Right lung (tissue), 5 donors: ENCODE data around the gene MPRIP. TPM values are rescaled to one million over a fixed set of nuclear protein-coding genes. Genes with fewer than 3 reads are reported as not detected.

ENCODE experiments used
- DNase-seq, 2 donors: peaks; one replicate each; pipeline ENCODE4 v3.0.0-alpha.2; 2013
- polyA plus RNA-seq, 5 donors: library from polyadenylated mRNA; unstranded; fragments of 120-200 nt; gene quantifications; one replicate each; pipeline versions ENCODE4 v1.2.1 to v1.2.3, GENCODE V29; 2013; ENCODE audit warnings: inconsistent platforms in 1 of 5, low replicate concordance in 1 of 5; ENCODE audit not compliant: insufficient read length in 5 of 5, insufficient read depth in 1 of 5

Gene MPRIP
- polyA plus RNA-seq, 5 donors = 190 to 262 (median 239) TPM

- no peak for DNase-seq
These were observed 8.4 kb downstream of the MPRIP start for GRCh38 chr17:17050346-17051345.

DNA sequence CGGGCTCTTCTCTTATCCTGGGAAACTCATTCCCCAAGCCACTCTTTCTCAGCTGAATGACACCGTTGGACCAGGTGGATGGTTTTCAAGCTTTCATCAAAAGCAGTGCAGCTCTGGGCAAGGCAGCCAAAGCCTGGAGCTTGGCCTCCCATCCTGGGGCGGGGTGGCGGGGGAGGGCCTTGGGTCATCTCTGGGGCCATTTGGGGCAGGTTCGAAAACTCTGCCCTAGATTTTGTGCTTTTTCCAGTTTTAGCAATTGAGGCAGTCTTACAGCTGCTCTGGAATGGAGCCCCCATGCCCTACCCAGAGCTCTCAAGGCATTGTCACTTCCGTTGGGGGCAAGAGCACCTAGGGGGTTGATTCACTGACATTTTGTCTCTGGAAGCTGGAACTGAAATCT is 9.1 kb downstream of the MPRIP start:
- DNase-seq = no peak

GRCh38 chr17:17051791-17052461 is 9.7 kb downstream of the MPRIP start:
- DNase-seq = no peak

GRCh38 chr17:17052462-17053221 is 10.4 kb downstream of the MPRIP start:
- DNase-seq = no peak

GRCh38 chr17:17053446-17054379 is 11.5 kb downstream of the MPRIP start:
- no peak for DNase-seq

GRCh38 chr17:17054636-17055035 is 12.4 kb downstream of the MPRIP start:
- DNase-seq = no peak

GRCh38 chr17:17055286-17056155 is 13.3 kb downstream of the MPRIP start:
- no peak for DNase-seq

DNA sequence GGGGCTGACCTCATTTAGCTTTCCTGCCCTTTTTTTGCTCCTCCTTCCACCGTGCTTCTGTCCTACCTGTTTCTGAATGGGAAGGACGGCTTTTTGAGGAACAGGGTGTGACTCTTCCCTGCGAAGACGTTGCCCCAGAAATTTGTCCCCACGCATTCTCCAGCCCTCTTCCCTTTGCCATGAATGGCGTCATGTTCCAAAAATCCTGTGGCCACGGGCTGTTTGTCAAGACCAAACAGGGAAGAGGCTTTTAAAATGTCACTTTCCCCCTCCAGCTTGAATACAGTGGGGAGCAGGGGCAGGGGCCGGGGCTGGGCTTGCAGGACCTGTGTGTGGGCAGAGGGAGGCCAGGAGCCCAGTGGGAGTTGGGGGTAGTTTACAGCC is 13.9 kb downstream of the MPRIP start:
- DNase-seq = no peak

DNA sequence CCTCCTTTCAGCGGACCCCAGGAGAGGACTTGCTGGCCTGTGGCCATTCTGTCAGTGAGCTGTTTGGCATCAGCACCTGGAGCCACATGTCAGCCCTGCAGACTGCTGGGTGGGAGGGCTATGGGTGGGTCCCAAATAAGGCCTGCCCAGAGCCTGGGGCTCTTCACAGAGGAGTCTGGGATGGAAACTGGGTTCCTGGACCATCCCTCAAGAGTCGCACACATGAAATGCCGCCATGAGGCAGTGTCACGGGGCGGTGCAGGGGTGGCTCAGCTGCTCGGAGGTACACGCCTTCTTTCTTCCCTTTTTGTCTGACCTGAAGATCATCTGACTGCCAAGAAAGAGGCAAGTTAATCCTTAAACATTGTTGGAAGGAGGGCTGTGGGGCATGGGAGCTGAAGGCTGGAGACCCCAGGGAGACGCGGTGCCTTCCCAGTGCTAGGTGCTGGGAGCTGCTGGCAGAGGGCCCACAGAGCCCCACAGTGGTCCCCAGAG is 14.8 kb downstream of the MPRIP start:
- no peak for DNase-seq

- DNase-seq = no peak
These were observed 16.0 kb downstream of the MPRIP start for GRCh38 chr17:17058304-17058703.

GRCh38 chr17:17059301-17059890 is 17.1 kb downstream of the MPRIP start:
- no peak for DNase-seq

GRCh38 chr17:17060001-17060922 is 18.0 kb downstream of the MPRIP start:
- no peak for DNase-seq

DNA sequence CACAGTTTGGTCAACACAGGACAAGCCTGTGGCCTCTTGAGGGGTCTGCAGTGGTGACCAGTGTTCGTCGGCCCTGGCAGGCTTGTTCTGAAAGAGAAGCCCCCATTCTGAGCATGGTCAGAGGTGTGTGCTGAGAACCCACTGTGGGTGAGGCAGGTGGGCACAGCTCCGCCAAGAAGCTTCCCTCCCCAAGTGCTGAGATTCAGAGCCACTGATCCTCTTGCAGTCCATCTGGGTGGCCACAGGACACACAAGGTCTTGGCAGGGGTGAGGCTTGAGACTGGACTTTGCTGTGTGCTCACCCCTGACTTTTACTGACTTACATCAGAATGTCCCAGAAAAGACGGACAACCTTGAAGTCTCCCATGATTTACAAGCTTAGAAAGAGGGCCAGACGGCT is 18.7 kb downstream of the MPRIP start:
- no peak for DNase-seq

DNA sequence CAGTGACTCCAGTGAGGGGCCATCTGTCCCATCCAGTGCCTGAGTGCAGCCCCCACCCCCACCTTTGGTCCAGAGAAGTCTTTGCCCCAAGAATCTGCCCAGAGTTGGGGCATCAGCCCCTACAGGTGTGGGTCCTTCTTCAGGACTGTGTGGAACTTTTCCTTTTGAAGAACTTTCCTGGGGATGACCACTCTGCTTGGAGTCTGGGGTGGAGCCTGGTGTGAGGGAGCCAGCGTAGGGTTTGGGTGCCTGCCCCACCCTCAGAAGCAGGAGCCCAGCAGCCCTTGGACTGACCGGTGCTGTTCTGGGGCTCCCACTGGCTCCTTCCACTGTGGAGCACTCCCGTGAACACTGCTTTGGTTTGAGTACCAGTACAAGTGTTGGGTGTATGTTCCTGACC is 19.3 kb downstream of the MPRIP start:
- DNase-seq = no peak

- DNase-seq = no peak
These were observed 20.1 kb downstream of the MPRIP start for GRCh38 chr17:17062356-17062755.

- no peak for DNase-seq
These were observed 20.6 kb downstream of the MPRIP start for GRCh38 chr17:17062866-17063265.

GRCh38 chr17:17063546-17064122 is 21.4 kb downstream of the MPRIP start:
- no peak for DNase-seq

GRCh38 chr17:17064322-17064721 is 22.1 kb downstream of the MPRIP start:
- no peak for DNase-seq
